Prostate gland (tissue), 2 donors: ENCODE results near the gene ADCYAP1R1.

Experiments used
- CTCF ChIP-seq, 4 experiments: fragments of 200-600 bp in 2 of 4; fragments of 450-650 bp in 2 of 4; sonication (generic) in 2 of 4; IDR thresholded peaks; 1 replicate in 3 of 4; 2 replicates in 1 of 4; pipeline ENCODE4 v1.5.1; 2016 to 2019; ENCODE audit warnings: antibody characterized with exemption in 4 of 4, mild to moderate bottlenecking in 2 of 4, moderate library complexity in 2 of 4
- POLR2A ChIP-seq: fragments of 450-650 bp; IDR thresholded peaks from one replicate; pipeline ENCODE4 v1.6.1; 2016; ENCODE audit warnings: antibody characterized with exemption, mild to moderate bottlenecking

- TF ChIP-seq CTCF (IDR thresholded peaks at IDR 0.05) (no peak), POLR2A (no peak)
Observed at GRCh38 chr7:31051598-31052486, at the start of gene ADCYAP1R1.
